K562 (cell line): ENCODE measurements around the gene SH3PXD2B. TPM values are rescaled to one million over a fixed set of nuclear protein-coding genes. Genes with fewer than 3 reads are reported as not detected.
"Not testable (repeated sequence)": the region's sequence is repeated elsewhere in the genome, so short reads cannot be mapped to it uniquely, and the experiment has no call there.

Source experiments
- ATAC-seq: fragments of 200-7000 bp; cut with Tn5 transposase; 3 replicates; pipeline ENCODE4 v1.9.1; 2020; ENCODE audit warnings: moderate library complexity
- BruUV-seq: library from RNA; stranded (reverse); fragments of 400-500 nt; replicated peaks from 2 replicates; lab custom pipeline; 2021; lab: Mats Ljungman, UMichigan
- CTCF ChIA-PET: fragments of 300-600 bp; formaldehyde crosslinking; extraction: SDS; loops from one replicate; lab custom pipeline; 2021; ENCODE audit warnings: low intra/inter-chr PET ratio; lab: Yijun Ruan, JAX
- POLR2A ChIA-PET: fragments of 300-600, 350-650 bp; sonication (Branson Sonifier 250); formaldehyde crosslinking; extraction: SDS; loops from one replicate; lab custom pipeline; 2021; ENCODE audit warnings: antibody characterized with exemption, inconsistent platforms; lab: Yijun Ruan, JAX
- DNase-seq, 4 experiments: peaks; one replicate each; pipeline versions ENCODE4 v3.0.0 to v3.0.0-alpha.2; 2011 to 2018; ENCODE audit warnings: low spot score in 3 of 4, mixed read lengths in 3 of 4; ENCODE audit errors: extremely low read depth in 1 of 4
- FAIRE-seq: peaks from 2 replicates; lab custom pipeline; 2011; peaks lifted over from hg19 to GRCh38; lab: Jason Lieb, UNC
- H2AFZ ChIP-seq: 2 replicates; pipeline ENCODE4 v1.6.0; 2011; ENCODE audit warnings: low read depth, low read length, control low read depth, inconsistent platforms
- H3K27ac ChIP-seq: fragments of 200-600 bp; 3 replicates; pipeline ENCODE4 v1.8.0; 2011; ENCODE audit warnings: low read depth, mild to moderate bottlenecking, control low read depth, inconsistent platforms, low read length, moderate library complexity, mixed read lengths; ENCODE audit errors: extremely low read depth
- H3K27me3 ChIP-seq, 2 experiments: fragments of 300-600 bp in 1 of 2; 2 replicates in 1 of 2; 3 replicates in 1 of 2; pipeline versions ENCODE4 v1.6.0 to v1.8.0; 2011; ENCODE audit warnings: inconsistent platforms in 2 of 2, low read length in 2 of 2, mild to moderate bottlenecking in 1 of 2, mixed read lengths in 1 of 2, moderate library complexity in 1 of 2; ENCODE audit not compliant: control insufficient read depth in 2 of 2, insufficient read depth in 2 of 2
- H3K36me3 ChIP-seq: fragments of 300-600 bp; 3 replicates; pipeline ENCODE4 v1.8.0; 2011; ENCODE audit warnings: mild to moderate bottlenecking, low read length, inconsistent platforms; ENCODE audit not compliant: control insufficient read depth, insufficient read depth
- H3K4me1 ChIP-seq, 2 experiments: fragments of 200-600 bp in 1 of 2; replicated peaks in 1 of 2; 2 replicates in 1 of 2; 3 replicates in 1 of 2; pipeline versions ENCODE4 v1.5.1 to v1.8.0; 2011; ENCODE audit warnings: inconsistent platforms in 2 of 2, low read length in 2 of 2, mild to moderate bottlenecking in 1 of 2, mixed read lengths in 1 of 2, moderate library complexity in 1 of 2; ENCODE audit not compliant: control insufficient read depth in 2 of 2, insufficient read depth in 2 of 2
- H3K4me2 ChIP-seq: 2 replicates; pipeline ENCODE4 v1.6.1; 2011; ENCODE audit warnings: low read length, control low read depth, inconsistent platforms, mixed read lengths; ENCODE audit not compliant: insufficient read depth
- H3K4me3 ChIP-seq: fragments of 200-600 bp; sonication (generic), shearing (Covaris generic); 2 replicates; pipeline ENCODE4 v1.5.1; 2016; ENCODE audit warnings: control low read depth, inconsistent platforms
- H3K79me2 ChIP-seq: fragments of 200-600 bp; 3 replicates; pipeline ENCODE4 v1.8.0; 2011; ENCODE audit warnings: low read length, inconsistent platforms; ENCODE audit not compliant: control insufficient read depth, insufficient read depth
- H3K9ac ChIP-seq, 2 experiments: 2 replicates each; pipeline versions ENCODE4 v1.6.0 to v1.6.1; 2011; ENCODE audit warnings: low read depth in 2 of 2, low read length in 2 of 2, control low read depth in 1 of 2, inconsistent platforms in 1 of 2, mild to moderate bottlenecking in 1 of 2, mixed read lengths in 1 of 2; ENCODE audit not compliant: insufficient read depth in 1 of 2
- H3K9me1 ChIP-seq: one replicate; pipeline ENCODE4 v1.6.0; 2011; ENCODE audit warnings: inconsistent platforms, mild to moderate bottlenecking, low read length, moderate library complexity; ENCODE audit not compliant: control insufficient read depth, insufficient read depth
- H3K9me3 ChIP-seq: replicated peaks from 2 replicates; pipeline ENCODE4 v1.5.1; 2011; ENCODE audit warnings: low read depth, low read length, inconsistent platforms; ENCODE audit not compliant: control insufficient read depth, insufficient read depth
- H4K20me1 ChIP-seq: replicated peaks from 2 replicates; pipeline ENCODE4 v1.6.1; 2011; ENCODE audit warnings: low read length, inconsistent platforms, mixed read lengths; ENCODE audit not compliant: control insufficient read depth, insufficient read depth
- CBFA2T2 ChIP-seq: fragments of 450-650 bp; conservative IDR thresholded peaks from 2 replicates; pipeline ENCODE4 v1.6.1; 2017; ENCODE audit warnings: mild to moderate bottlenecking
- CBX2 ChIP-seq: fragments of 200-600 bp; sonication (generic); IDR thresholded peaks from one replicate; pipeline ENCODE4 v1.6.1; 2012; ENCODE audit warnings: mild to moderate bottlenecking, low read length, inconsistent platforms; ENCODE audit not compliant: insufficient read depth, poor library complexity, severe bottlenecking
- HEY1 ChIP-seq: fragments of 250-450 bp; sonication (Bioruptor Pico); IDR thresholded peaks from 2 replicates; pipeline ENCODE4 v1.5.0; 2020; ENCODE audit warnings: mild to moderate bottlenecking, moderate library complexity, borderline replicate concordance
- HMG20A ChIP-seq: fragments of 450-650 bp; formaldehyde crosslinking; conservative IDR thresholded peaks from 2 replicates; pipeline ENCODE4 v1.4.0; 2020; ENCODE audit warnings: mild to moderate bottlenecking, mixed read lengths
- MAX ChIP-seq: sonication (generic); formaldehyde crosslinking; IDR thresholded peaks from 2 replicates; pipeline ENCODE4 v1.9.0; 2022; ENCODE audit warnings: mild to moderate bottlenecking, missing genetic modification reagents
- TBL1XR1 ChIP-seq, 2 experiments: IDR thresholded peaks; 2 replicates each; pipeline ENCODE4 v1.6.1; 2012; ENCODE audit warnings: improper control_type of control experiment in 2 of 2, low read length in 2 of 2, mild to moderate bottlenecking in 1 of 2
- ZNF212 ChIP-seq: fragments of 450-650 bp; formaldehyde crosslinking; IDR thresholded peaks from 2 replicates; pipeline ENCODE4 v1.4.0; 2020; ENCODE audit warnings: mild to moderate bottlenecking
- ZNF609 ChIP-seq: sonication (generic); formaldehyde crosslinking; IDR thresholded peaks from 2 replicates; pipeline ENCODE4 v1.8.1; 2023; ENCODE audit warnings: missing genetic modification reagents, mild to moderate bottlenecking, borderline replicate concordance
- WGBS: fragments of 100-300 bp; shearing (Covaris generic); methylation state at CpG from one replicate; pipeline ENCODE4 v1.1.6; 2016; ENCODE audit warnings: low coverage, mixed read lengths; ENCODE audit not compliant: insufficient coverage; ENCODE audit errors: missing lambda C conversion rate; 5-methylcytosine and 5-hydroxymethylcytosine counted together
- in situ Hi-C: fragments of 300-500 bp; cut with MboI; formaldehyde crosslinking; loops from 4 replicates; pipeline ENCODE4 v1.15.0; 2018; ENCODE audit warnings: inconsistent platforms, mixed read lengths
- intact Hi-C: fragments of 100-400 bp; cut with micrococcal nuclease; formaldehyde crosslinking; loops from 2 replicates; pipeline ENCODE4 v1.14.2; 2022
- polyA plus RNA-seq, 8 experiments: library from polyadenylated mRNA; depleted of rRNA in 4 of 8; stranded (reverse) in 5 of 8; unstranded in 3 of 8; fragments of >200 nt; fragmentation: Nextera tagmentation in 2 of 8; fragmentation: Illumina TruSeq in 1 of 8; extraction: Ambion mirVana in 2 of 8; extraction: Trizol in 1 of 8; gene quantifications; 2 replicates each; pipeline versions ENCODE4 v1.2.1 to v1.2.3, GENCODE V29; 2011 to 2014; ENCODE audit warnings: inconsistent platforms in 1 of 8, missing spikeins in 1 of 8
- total RNA-seq, 7 experiments: library from RNA; depleted of rRNA in 6 of 7; stranded (reverse); fragments of >200 nt in 6 of 7; fragmentation: Illumina TruSeq in 2 of 7; extraction: Trizol in 2 of 7; gene quantifications; 2 replicates each; pipeline versions ENCODE4 v1.2.1 to v1.2.3, GENCODE V29; 2011 to 2021; ENCODE audit warnings: low replicate concordance in 1 of 7
- TF ChIP-seq, protein P1 (sequence below): fragments of 450-650 bp; IDR thresholded peaks from 2 replicates; pipeline ENCODE4 v1.6.1; 2016; ENCODE audit warnings: missing biosample characterization, missing genetic modification characterization

The SH3PXD2B gene
- total and polyA plus RNA-seq, 9 of the 15 experiments (the other 6 are each of a cell fraction or from before 2014, with no cell fraction given), result 0.04 to 0.66 (median 0.19) TPM

DNA sequence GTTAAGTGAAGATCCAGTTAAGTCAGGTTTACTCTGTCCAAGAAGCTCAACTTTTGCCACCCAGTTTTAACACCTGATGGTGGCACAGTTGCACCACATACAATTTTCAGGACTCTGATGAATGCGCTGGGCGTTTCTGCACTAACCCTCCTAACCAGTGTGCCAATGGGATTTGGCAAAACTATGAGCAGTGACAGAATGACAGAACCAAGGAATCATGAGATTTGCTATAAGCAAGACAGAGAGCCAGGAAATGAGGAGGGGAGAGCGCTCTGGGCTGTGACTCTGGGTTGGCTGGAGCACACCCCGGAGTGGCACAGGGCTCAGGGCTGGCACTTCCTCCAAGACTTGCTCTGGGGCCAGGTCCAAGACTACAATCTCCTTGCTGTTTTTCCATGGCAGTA, 84.1 kb downstream of the SH3PXD2B start (continued):
- TF ChIP-seq CBX2, result no peak
- TF ChIP-seq TBL1XR1 (IDR thresholded peaks at IDR 0.05; ENCODE audit: low read length in 2 of 2), result no peak
- TF ChIP-seq HMG20A, result no peak
- TF ChIP-seq CBFA2T2, result no peak
- TF ChIP-seq ZNF609 (CRISPR knock-in tag), result no peak
- TF ChIP-seq MAX (CRISPR knock-in tag), result no peak
- TF ChIP-seq ZNF212 (CRISPR knock-in tag), result no peak
- TF ChIP-seq HEY1 (CRISPR knock-in tag), result no peak
- TF ChIP-seq, protein P1, sequence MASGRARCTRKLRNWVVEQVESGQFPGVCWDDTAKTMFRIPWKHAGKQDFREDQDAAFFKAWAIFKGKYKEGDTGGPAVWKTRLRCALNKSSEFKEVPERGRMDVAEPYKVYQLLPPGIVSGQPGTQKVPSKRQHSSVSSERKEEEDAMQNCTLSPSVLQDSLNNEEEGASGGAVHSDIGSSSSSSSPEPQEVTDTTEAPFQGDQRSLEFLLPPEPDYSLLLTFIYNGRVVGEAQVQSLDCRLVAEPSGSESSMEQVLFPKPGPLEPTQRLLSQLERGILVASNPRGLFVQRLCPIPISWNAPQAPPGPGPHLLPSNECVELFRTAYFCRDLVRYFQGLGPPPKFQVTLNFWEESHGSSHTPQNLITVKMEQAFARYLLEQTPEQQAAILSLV (tag), result no peak

GRCh38 chr5:172368699-172369098, 85.6 kb downstream of the SH3PXD2B start:
- H3K9me1 ChIP-seq, FAIRE-seq, BruUV-seq, H3K79me2 ChIP-seq, POLR2A ChIA-PET, H3K4me3 ChIP-seq, H3K9me3 ChIP-seq, H3K4me1 ChIP-seq, H4K20me1 ChIP-seq, H3K27ac ChIP-seq, ATAC-seq, H3K36me3 ChIP-seq, H3K27me3 ChIP-seq, H2AFZ ChIP-seq, CTCF ChIA-PET, H3K4me2 ChIP-seq, intact Hi-C loops, DNase-seq, H3K9ac ChIP-seq: not testable (repeated sequence)
- in situ Hi-C loops, result loop anchor here (10.0 kb wide), 1 partner anchor 254 kb away; no protein-coding TSS in a partner anchor
- 3% methylated on average over 3 of the region's 3 CpGs for WGBS
